ENCODE measurements around the gene MOBP. TPM values are rescaled to one million over a fixed set of nuclear protein-coding genes. Genes with fewer than 3 reads are reported as not detected.

The MOBP gene
- total and polyA plus RNA-seq, 9 of the 15 experiments (the other 6 are each of a cell fraction or from before 2014, with no cell fraction given), result 0.09 to 0.33 (median 0.11) TPM; not detected in 4

DNA sequence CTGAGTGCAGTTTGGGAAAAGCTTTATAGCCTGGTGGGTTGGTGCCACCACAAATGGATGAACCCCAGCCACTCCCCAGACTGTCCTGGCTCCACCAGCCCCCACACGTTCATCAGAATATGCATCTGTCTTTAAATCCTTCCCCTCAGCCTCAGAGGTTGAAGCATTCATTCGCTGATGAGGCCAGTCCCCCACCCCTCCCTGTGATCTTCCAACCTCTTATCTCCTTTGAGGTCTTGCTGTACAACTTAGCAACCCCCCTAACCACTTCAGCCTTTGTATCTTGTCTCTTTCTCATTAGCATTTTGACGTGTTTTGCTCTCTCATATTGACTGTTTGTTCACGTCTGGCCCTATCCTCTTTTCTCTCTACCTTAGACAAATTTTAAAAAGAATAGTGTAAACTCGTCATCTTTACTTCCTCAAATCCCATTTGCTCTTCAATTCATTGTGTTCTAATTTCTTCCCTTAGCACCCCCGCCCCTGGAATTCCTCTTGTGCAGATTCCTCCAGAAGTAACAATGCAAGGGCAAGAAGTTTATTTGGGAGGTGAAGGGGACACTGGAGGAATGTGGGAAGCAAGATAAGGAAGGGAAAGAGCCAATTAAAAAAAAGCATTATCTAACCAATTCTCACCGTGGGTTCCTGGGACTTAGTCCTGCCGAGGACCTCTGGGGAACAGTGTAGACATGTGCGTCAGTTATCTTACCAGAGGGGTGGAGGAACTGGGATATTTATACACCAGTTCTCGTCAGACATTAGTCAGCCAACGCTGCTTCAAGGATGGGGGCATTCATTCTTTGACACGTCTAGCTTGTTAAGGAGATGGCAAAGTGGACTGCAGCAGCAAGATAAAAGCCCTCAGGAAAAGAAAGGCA lies 38.6 kb downstream of the MOBP start (continued):
- TF ChIP-seq ATF6 (CRISPR knock-in tag; IDR thresholded peaks at IDR 0.05), result no peak

GRCh38 chr3:39506863-39507262 lies 39.4 kb downstream of the MOBP start:
- in situ Hi-C loops (cut with MboI), result no loop called here
- BruUV-seq (replicated peaks), result no TSS peak
- no peak for ATAC-seq
- no peak for TF ChIP-seq SP2 (IDR thresholded peaks at IDR 0.05; ENCODE audit: extremely low read depth, low read depth, low read length, poor library complexity, severe bottlenecking)
- TF ChIP-seq ZNF316 (IDR thresholded peaks at IDR 0.05), result no peak
- no peak for TF ChIP-seq THRA (IDR thresholded peaks at IDR 0.05)
- TF ChIP-seq BCL6 (CRISPR knock-in tag; IDR thresholded peaks at IDR 0.05), result no peak
- no peak for TF ChIP-seq MEF2D (tag; conservative IDR thresholded peaks at IDR 0.05; ENCODE audit: low read depth)
- no peak for TF ChIP-seq ZEB2 (IDR thresholded peaks at IDR 0.05)
- no peak for TF ChIP-seq TAF1 (IDR thresholded peaks at IDR 0.05; ENCODE audit: control insufficient read depth, extremely low read depth, insufficient read depth, low read length, severe bottlenecking)
- no peak for TF ChIP-seq TOE1 (IDR thresholded peaks at IDR 0.05; ENCODE audit: borderline replicate concordance)
- TF ChIP-seq TOE1 (CRISPR knock-in tag; IDR thresholded peaks at IDR 0.05; ENCODE audit: borderline replicate concordance, low read depth), result no peak
- no peak for TF ChIP-seq U2AF2 (optimal IDR thresholded peaks at IDR 0.05; ENCODE audit: low read depth, low read length)
- TF ChIP-seq CREB5 (CRISPR knock-in tag; IDR thresholded peaks at IDR 0.05), result no peak
- no peak for TF ChIP-seq SREBF1 (IDR thresholded peaks at IDR 0.05; ENCODE audit: borderline replicate concordance, low read depth, low read length)
- no peak for TF ChIP-seq ESRRB (CRISPR knock-in tag; IDR thresholded peaks at IDR 0.05; ENCODE audit: borderline replicate concordance)
- no peak for TF ChIP-seq MTF1 (CRISPR knock-in tag; IDR thresholded peaks at IDR 0.05; ENCODE audit: borderline replicate concordance)
- TF ChIP-seq RHOXF2B (CRISPR knock-in tag; conservative IDR thresholded peaks at IDR 0.05), result no peak

More at GRCh38 chr3:39506863-39507262, 39.4 kb downstream of the MOBP start:
- intact Hi-C loops (cut with micrococcal nuclease), result no loop called here
- Histone ChIP-seq H3K79me2 (ENCODE audit: control insufficient read depth, insufficient read depth, low read length) (no peaks in the 10 kb centered on the region), H3K9me3 (replicated peaks; ENCODE audit: control insufficient read depth, insufficient read depth, low read depth, low read length) (no peaks in the 10 kb centered on the region), H3K4me3 (no peak overlapping the region), H4K20me1 (replicated peaks; ENCODE audit: control insufficient read depth, insufficient read depth, low read length) (no peaks in the 10 kb centered on the region), H3K9me1 (ENCODE audit: control insufficient read depth, insufficient read depth, low read length) (no peaks in the 10 kb centered on the region), H3K27ac (ENCODE audit: extremely low read depth, low read depth, low read length) (no peak overlapping the region), H3K4me1 (replicated peaks in 1 of 2; ENCODE audit: control insufficient read depth in 2 of 2, insufficient read depth in 2 of 2, low read length in 2 of 2) (peaks cover 0 to 8% of the 10 kb centered on the region in 2 experiments; a peak in 2 of 5 replicates), H3K27me3 (ENCODE audit: control insufficient read depth in 2 of 2, insufficient read depth in 2 of 2, low read length in 2 of 2) (peaks cover 11 to 19% of the 10 kb centered on the region in 2 experiments; a peak in 3 of 5 replicates), H2AFZ (ENCODE audit: low read depth, low read length) (no peak overlapping the region), H3K9ac (ENCODE audit: insufficient read depth in 1 of 2, low read depth in 2 of 2, low read length in 2 of 2) (no peak overlapping the region), H3K36me3 (ENCODE audit: control insufficient read depth, insufficient read depth, low read length) (no peaks in the 10 kb centered on the region), H3K4me2 (ENCODE audit: insufficient read depth, low read length) (no peak overlapping the region)
- FAIRE-seq (no peak), DNase-seq (ENCODE audit: extremely low read depth in 1 of 4, low spot score in 3 of 4) (no peak)
- POLR2A ChIA-PET, result interaction anchor here (0.6 to 1.4 kb wide), 3 partner anchors 9 to 169 kb away, joined by 3 to 7 read pairs (median 3); no protein-coding TSS in a partner anchor
- CTCF ChIA-PET (ENCODE audit: low intra/inter-chr PET ratio), result no interaction called here
- 0% methylated on average over 1 of the region's 1 CpG for WGBS (ENCODE audit: insufficient coverage, low coverage, missing lambda C conversion rate)

All from K562 (cell line).